ENCODE data around the gene PLEKHG1. TPM values are rescaled to one million over a fixed set of nuclear protein-coding genes. Genes with fewer than 3 reads are reported as not detected.

PLEKHG1 gene
- total RNA-seq, 1 donor from 2014 or later, result 8.0 TPM

DNA sequence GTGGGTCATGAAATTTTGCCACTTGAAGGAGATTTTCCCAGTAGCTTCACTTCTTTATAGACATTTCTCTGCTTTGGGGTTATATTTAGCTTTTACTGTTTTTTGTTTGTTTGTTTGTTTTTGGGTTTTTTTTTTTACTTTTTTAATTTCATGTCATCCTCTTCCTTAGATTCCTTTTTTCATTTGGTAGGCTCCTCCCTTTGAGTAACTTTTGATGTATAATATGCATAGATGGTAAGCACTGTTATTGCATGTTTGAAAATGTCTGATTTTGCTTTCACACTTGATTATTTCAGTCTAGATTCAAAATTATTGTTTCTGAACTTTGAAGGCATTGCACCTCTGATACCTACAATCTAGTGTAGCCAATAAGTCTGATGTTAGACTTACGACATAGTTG lies 37.6 kb downstream of the PLEKHG1 start:
- ATAC-seq (no peak), DNase-seq (ENCODE audit: low spot score) (no peak)

DNA sequence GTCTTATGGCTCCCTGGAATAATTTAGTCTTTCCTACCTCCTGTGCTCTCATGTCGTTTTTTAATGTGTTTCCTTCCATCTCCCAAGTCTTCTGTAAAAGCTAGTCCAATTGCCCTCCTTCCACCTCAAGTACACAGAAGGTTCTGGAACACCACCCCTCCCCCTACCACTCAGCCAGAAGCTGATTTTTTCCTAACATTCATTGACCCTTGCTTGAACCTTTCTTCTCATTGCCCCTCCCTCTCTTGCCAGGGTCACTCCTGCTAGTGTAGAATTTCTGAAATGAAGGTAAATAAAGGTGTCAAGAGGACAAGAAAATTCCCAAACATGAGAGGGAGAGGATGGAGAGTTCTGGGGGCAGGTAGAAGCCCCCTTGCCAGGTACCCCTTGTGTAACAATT lies 38.6 kb downstream of the PLEKHG1 start:
- no peak for ATAC-seq
- DNase-seq (ENCODE audit: low spot score), result no peak

DNA sequence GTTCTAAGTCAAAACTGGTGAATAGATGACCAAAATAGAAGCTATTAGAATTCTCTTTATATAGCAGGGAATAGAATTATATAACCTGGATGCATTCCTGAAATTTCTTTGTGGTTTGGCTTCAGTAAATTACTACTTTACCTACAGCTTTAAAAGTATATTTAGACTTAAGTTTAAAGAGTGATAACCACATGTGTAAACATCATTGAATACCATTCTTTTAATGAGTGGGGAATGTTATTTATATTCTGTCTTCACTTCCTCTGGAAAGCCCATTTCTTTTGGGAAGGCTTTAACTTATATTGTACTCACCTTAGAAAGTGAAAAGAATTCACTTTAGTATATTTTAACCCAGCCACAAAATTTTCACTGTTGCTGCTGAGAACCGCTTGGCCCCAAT lies 39.1 kb downstream of the PLEKHG1 start:
- DNase-seq (ENCODE audit: low spot score) (no peak), ATAC-seq (no peak)

DNA sequence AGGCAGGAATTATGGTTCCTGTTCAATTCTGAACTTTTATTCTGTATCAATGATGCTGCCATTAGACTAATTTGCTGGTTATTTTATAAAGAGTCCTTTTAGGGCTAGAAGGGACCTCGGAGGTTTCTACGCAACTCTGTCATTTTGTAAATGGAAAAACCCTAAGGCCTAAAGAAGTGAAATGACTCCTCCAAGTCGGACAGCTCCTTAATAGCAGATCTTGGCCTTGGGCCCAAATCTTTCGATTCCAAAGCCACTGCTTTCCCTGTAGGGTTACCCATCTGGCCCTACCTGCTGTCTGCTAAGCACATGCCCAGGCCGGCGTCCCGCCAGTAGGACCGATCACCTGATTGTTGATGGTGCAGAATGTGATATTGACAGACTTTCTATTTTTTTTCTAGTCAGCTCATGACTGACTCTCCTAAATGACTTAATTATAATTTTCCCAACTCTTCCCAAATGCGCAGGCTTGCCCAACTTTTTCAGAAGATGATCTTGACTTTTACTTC lies 40.2 kb downstream of the PLEKHG1 start:
- DNase-seq (ENCODE audit: low spot score) (peak; percentile 59), ATAC-seq (peak; percentile 27)

DNA sequence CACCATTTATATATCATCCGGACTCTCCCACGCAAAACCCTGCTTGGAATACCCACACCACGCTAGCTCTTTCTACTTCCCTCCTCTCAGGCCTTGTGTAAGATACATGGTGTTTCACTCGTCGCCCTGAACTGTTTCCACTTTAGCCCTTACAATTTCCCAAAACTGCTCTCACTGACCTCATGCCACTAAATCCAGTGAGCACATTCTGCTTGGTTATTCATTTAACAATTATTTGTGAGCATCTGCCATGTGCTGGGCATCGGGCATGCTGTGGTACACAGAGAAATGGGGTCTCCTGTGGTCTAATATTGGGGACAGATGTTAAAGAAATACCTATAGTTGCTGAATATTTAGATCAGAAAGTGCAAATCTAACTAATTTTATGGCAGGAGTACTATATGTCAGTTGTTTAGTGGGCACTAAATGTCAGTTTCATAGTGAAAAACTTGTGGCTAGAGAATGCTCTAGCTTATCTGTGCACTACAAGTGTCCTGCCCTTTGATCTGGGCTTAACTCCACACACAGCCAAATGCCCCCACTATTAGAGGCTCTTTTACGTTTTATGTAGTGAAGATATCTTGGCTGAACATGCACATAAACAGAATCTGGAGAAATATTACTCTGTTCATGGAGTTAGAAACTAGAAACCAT lies 41.0 kb downstream of the PLEKHG1 start:
- peak; percentile 88 for ATAC-seq

DNA sequence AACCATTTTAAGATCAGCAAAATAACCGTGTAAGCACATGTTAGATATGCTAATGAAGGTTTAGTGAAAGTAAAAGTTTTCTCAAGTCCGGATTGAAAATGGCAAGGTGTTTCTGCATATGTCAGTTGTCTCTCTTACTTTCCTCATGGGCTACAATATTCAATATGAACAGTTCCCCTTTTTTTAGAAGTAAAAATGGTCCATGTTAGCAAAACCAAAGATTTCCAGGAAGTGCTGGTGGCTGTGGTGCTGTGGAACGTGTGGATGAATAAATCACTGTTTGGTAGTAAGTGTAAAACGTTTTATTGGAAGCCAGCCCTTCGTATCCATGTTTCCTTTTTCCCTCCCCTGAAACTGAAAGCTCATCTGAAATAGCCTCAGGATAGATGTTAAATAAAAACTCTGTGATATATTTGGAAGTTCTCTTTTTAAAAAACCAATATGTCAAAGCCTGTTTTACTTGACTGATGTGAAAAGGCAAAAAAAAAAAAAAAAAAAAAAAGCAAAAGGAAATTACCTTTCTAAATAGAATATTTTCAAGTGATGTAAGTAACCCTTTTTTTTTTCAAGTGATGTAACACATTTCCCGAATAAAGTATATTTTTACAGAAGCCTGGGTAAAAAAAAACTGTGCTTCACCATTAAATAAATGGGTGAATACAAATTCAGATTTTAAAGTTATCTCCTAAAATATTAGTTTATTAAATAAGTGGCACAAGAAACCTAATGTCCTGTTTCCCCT lies 41.9 kb downstream of the PLEKHG1 start:
- DNase-seq (ENCODE audit: low spot score), result no peak
- peak; percentile 45 for ATAC-seq

More for the DNA sequence above, 41.0 kb downstream of the PLEKHG1 start:
- DNase-seq (ENCODE audit: low spot score), result peak; percentile 61

DNA sequence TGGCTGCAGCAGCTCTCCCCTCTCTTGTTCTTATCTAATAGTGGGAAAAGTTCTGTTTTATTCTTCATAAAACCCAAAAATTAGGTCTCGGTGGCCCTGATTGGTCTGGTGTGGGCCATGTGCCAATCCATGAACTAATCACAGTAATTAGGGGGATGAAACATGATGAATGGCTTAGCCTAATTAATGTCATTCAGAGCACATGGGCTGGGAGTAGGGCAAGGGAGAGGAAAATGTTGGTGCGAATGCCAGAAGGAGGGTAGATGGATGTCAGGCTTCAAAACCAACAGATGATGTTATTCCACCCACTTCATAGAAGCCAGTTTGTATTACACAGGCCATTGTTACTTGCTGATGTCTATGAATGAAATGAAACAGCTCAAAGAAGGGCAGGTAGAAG lies 46.5 kb downstream of the PLEKHG1 start:
- DNase-seq (ENCODE audit: low spot score) (no peak), ATAC-seq (no peak)

DNA sequence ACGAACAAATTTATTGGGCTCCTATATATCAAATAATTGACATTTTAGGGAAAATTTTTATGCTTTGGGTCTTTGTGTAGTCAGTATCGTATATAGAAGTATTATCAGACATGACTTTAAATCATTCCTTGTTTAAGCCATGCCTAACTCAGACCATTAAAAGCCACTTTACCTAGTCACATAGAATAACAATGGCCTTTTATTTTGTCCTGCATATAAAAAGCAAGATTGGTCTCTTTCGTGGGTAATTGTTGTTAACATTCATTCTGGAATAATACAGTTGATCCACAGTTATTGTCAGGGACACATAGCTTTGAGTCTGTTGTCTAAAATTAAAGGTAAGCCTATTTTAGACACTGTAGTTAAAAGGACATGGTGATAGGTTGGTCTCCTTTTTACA lies 47.4 kb downstream of the PLEKHG1 start:
- DNase-seq (ENCODE audit: low spot score) (no peak), ATAC-seq (no peak)

Other genes starting within 250 kb of the PLEKHG1 start
- 28.2 TPM for gene IYD, start 230.9 kb upstream of the PLEKHG1 start, total RNA-seq

All from left lobe of liver (tissue), 2 donors.